Mucosa of rectum (tissue), 2 donors: Measurements from ENCODE around the gene EIF2S2.
"Not testable (repeated sequence)": the region's sequence is repeated elsewhere in the genome, so short reads cannot be mapped to it uniquely, and the experiment has no call there.

Experiments used
- H3K27ac ChIP-seq, 2 donors: one replicate each; pipeline ENCODE4 v1.7.0; 2013; ENCODE audit warnings: inconsistent platforms in 2 of 2, low read depth in 2 of 2, low read length in 2 of 2
- H3K27me3 ChIP-seq, 2 donors: one replicate each; pipeline ENCODE4 v1.7.0; 2013; ENCODE audit warnings: low read length in 2 of 2; ENCODE audit not compliant: control insufficient read depth in 2 of 2, insufficient read depth in 2 of 2
- H3K36me3 ChIP-seq, 2 donors: one replicate each; pipeline ENCODE4 v1.7.0; 2013; ENCODE audit warnings: low read length in 2 of 2; ENCODE audit not compliant: control insufficient read depth in 2 of 2, insufficient read depth in 2 of 2
- H3K4me1 ChIP-seq, 2 donors: one replicate each; pipeline ENCODE4 v1.7.0; 2013; ENCODE audit warnings: low read length in 2 of 2, mild to moderate bottlenecking in 1 of 2; ENCODE audit not compliant: control insufficient read depth in 2 of 2, insufficient read depth in 2 of 2
- H3K4me3 ChIP-seq, 2 donors: one replicate each; pipeline ENCODE4 v1.7.0; 2013; ENCODE audit warnings: low read length in 2 of 2
- H3K9ac ChIP-seq, 2 donors: one replicate each; pipeline ENCODE4 v1.7.0; 2013; ENCODE audit warnings: low read length in 2 of 2, low read depth in 1 of 2, mild to moderate bottlenecking in 1 of 2
- H3K9me3 ChIP-seq, 2 donors: one replicate each; pipeline ENCODE4 v1.7.0; 2013; ENCODE audit warnings: low read length in 2 of 2; ENCODE audit not compliant: control insufficient read depth in 2 of 2
- donor health status: healthy.
- donor health status: Normal muscosa, but diverticular disease.

Gene EIF2S2

GRCh38 chr20:34135525-34136275 lies 23.7 kb upstream of the EIF2S2 start:
- H3K4me3 ChIP-seq, H3K9me3 ChIP-seq, H3K4me1 ChIP-seq, H3K36me3 ChIP-seq, H3K27me3 ChIP-seq, H3K9ac ChIP-seq, H3K27ac ChIP-seq: not testable (repeated sequence)

GRCh38 chr20:34133365-34133860 lies 21.4 kb upstream of the EIF2S2 start:
- not testable (repeated sequence) for H3K27ac ChIP-seq, H3K27me3 ChIP-seq, H3K9me3 ChIP-seq

GRCh38 chr20:34132943-34133342 lies 20.9 kb upstream of the EIF2S2 start:
- not testable (repeated sequence) for H3K4me3 ChIP-seq, H3K27ac ChIP-seq, H3K4me1 ChIP-seq, H3K9me3 ChIP-seq, H3K36me3 ChIP-seq, H3K27me3 ChIP-seq, H3K9ac ChIP-seq

More at GRCh38 chr20:34133365-34133860, 21.4 kb upstream of the EIF2S2 start:
- not testable (repeated sequence) for H3K36me3 ChIP-seq, H3K9ac ChIP-seq, H3K4me1 ChIP-seq, H3K4me3 ChIP-seq

- H3K36me3 ChIP-seq, H3K4me3 ChIP-seq, H3K27me3 ChIP-seq, H3K4me1 ChIP-seq, H3K27ac ChIP-seq, H3K9ac ChIP-seq, H3K9me3 ChIP-seq: not testable (repeated sequence)
Measured at GRCh38 chr20:34132491-34132890, 20.4 kb upstream of the EIF2S2 start.

GRCh38 chr20:34131491-34131890 lies 19.4 kb upstream of the EIF2S2 start:
- H3K36me3 ChIP-seq: no peaks in the 10 kb centered on the region
- no peaks in the 10 kb centered on the region for H3K27me3 ChIP-seq
- H3K9me3 ChIP-seq: no peaks in the 10 kb centered on the region
- no peak overlapping the region for H3K9ac ChIP-seq
- no peaks in the 10 kb centered on the region for H3K4me1 ChIP-seq
- H3K27ac ChIP-seq: no peak overlapping the region
- no peak overlapping the region for H3K4me3 ChIP-seq

GRCh38 chr20:34129518-34130162 lies 17.6 kb upstream of the EIF2S2 start:
- Histone ChIP-seq H3K4me3 (no peak overlapping the region), H3K9ac (no peak overlapping the region)

GRCh38 chr20:34127792-34128191 lies 15.7 kb upstream of the EIF2S2 start:
- no peaks in the 10 kb centered on the region for H3K36me3 ChIP-seq
- no peaks in the 10 kb centered on the region for H3K9me3 ChIP-seq
- H3K27me3 ChIP-seq: no peaks in the 10 kb centered on the region
- H3K27ac ChIP-seq: no peak overlapping the region
- H3K4me1 ChIP-seq: no peaks in the 10 kb centered on the region
- H3K9ac ChIP-seq: no peak overlapping the region
- no peak overlapping the region for H3K4me3 ChIP-seq

More at GRCh38 chr20:34129518-34130162, 17.6 kb upstream of the EIF2S2 start:
- Histone ChIP-seq H3K9me3 (no peaks in the 10 kb centered on the region), H3K4me1 (no peaks in the 10 kb centered on the region), H3K27me3 (no peaks in the 10 kb centered on the region), H3K27ac (no peak overlapping the region), H3K36me3 (no peaks in the 10 kb centered on the region)

GRCh38 chr20:34124469-34125249 lies 12.6 kb upstream of the EIF2S2 start:
- Histone ChIP-seq H3K9me3 (no peaks in the 10 kb centered on the region), H3K27me3 (no peaks in the 10 kb centered on the region), H3K9ac (no peak overlapping the region), H3K4me1 (no peaks in the 10 kb centered on the region), H3K36me3 (no peaks in the 10 kb centered on the region), H3K27ac (no peak overlapping the region), H3K4me3 (no peak overlapping the region)

GRCh38 chr20:34123309-34123708 lies 11.3 kb upstream of the EIF2S2 start:
- Histone ChIP-seq H3K4me3 (no peak overlapping the region), H3K27me3 (no peaks in the 10 kb centered on the region), H3K9ac (no peak overlapping the region), H3K27ac (no peak overlapping the region), H3K4me1 (no peaks in the 10 kb centered on the region), H3K36me3 (no peaks in the 10 kb centered on the region), H3K9me3 (no peaks in the 10 kb centered on the region)
